ENCODE measurements around the gene THOP1.

DNA sequence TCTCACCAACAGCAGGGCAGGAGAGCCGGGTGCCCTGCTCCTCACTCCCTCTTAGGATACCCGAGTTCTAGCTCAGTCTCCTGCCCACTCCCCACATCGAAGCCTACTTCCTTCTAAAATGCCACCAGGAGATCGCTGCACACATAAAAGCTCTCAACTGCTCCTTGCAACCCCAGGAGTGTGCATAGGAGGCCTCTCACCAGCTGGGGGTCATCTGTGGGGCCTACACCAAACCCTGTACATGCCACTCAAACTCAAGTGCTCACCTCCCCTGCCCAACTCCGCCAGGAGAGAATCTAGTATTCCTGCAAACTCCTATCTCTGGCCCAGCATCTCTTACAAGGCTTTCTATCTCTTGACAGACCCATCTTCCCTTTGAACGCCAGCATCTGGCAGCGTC is 5.0 kb upstream of the THOP1 start:
- TF ChIP-seq, protein P1, sequence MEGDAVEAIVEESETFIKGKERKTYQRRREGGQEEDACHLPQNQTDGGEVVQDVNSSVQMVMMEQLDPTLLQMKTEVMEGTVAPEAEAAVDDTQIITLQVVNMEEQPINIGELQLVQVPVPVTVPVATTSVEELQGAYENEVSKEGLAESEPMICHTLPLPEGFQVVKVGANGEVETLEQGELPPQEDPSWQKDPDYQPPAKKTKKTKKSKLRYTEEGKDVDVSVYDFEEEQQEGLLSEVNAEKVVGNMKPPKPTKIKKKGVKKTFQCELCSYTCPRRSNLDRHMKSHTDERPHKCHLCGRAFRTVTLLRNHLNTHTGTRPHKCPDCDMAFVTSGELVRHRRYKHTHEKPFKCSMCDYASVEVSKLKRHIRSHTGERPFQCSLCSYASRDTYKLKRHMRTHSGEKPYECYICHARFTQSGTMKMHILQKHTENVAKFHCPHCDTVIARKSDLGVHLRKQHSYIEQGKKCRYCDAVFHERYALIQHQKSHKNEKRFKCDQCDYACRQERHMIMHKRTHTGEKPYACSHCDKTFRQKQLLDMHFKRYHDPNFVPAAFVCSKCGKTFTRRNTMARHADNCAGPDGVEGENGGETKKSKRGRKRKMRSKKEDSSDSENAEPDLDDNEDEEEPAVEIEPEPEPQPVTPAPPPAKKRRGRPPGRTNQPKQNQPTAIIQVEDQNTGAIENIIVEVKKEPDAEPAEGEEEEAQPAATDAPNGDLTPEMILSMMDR (IDR thresholded peaks at IDR 0.05): no peak
- no peak for TF ChIP-seq POLR2A (IDR thresholded peaks at IDR 0.05)

Data from heart left ventricle (tissue), 13 donors.